SU-DHL-6 (cell line): ENCODE results near the gene RBL1.
"Not testable (repeated sequence)": the region's sequence is repeated elsewhere in the genome, so short reads cannot be mapped to it uniquely, and the experiment has no call there.

Source experiments
- H2AFZ ChIP-seq: fragments of 200-600 bp; sonication (generic); 2 replicates; pipeline ENCODE4 v1.6.1; 2014; ENCODE audit warnings: low read depth, mild to moderate bottlenecking, moderate library complexity, mixed read lengths, antibody characterized with exemption, low read length; ENCODE audit not compliant: severe bottlenecking
- H3F3A ChIP-seq: fragments of 200-600 bp; shearing (Covaris generic); 2 replicates; pipeline ENCODE4 v1.6.0; 2016; ENCODE audit warnings: antibody characterized with exemption, mild to moderate bottlenecking; ENCODE audit not compliant: insufficient read depth
- H3K27ac ChIP-seq: fragments of 200-600 bp; sonication (generic); 2 replicates; pipeline ENCODE4 v1.5.1; 2016; ENCODE audit warnings: low read depth, mild to moderate bottlenecking, low read length, moderate library complexity, mixed read lengths
- H3K27me3 ChIP-seq: fragments of 200-600 bp; sonication (generic), shearing (Covaris generic); 2 replicates; pipeline ENCODE4 v1.6.0; 2014; ENCODE audit warnings: mild to moderate bottlenecking, low read length
- H3K36me3 ChIP-seq: fragments of 200-600 bp; sonication (generic); 2 replicates; pipeline ENCODE4 v1.6.1; 2014; ENCODE audit warnings: mild to moderate bottlenecking, low read length, mixed read lengths
- H3K4me2 ChIP-seq: fragments of 300-600, 200-600 bp; shearing (Covaris generic), sonication (generic); 2 replicates; pipeline ENCODE4 v1.6.0; 2014; ENCODE audit warnings: low read length, low read depth, mild to moderate bottlenecking; ENCODE audit not compliant: poor library complexity, severe bottlenecking
- H3K4me3 ChIP-seq: fragments of 200-600 bp; sonication (generic); 2 replicates; pipeline ENCODE4 v1.5.1; 2014; ENCODE audit warnings: antibody characterized with exemption, low read length, mild to moderate bottlenecking, mixed read lengths; ENCODE audit not compliant: insufficient read depth, poor library complexity, severe bottlenecking
- H3K79me2 ChIP-seq: fragments of 200-600 bp; sonication (generic); 2 replicates; pipeline ENCODE4 v1.6.1; 2014; ENCODE audit warnings: mild to moderate bottlenecking, low read length, moderate library complexity; ENCODE audit not compliant: insufficient read depth
- H3K9ac ChIP-seq: fragments of 200-600 bp; sonication (generic); 2 replicates; pipeline ENCODE4 v1.7.0; 2014; ENCODE audit warnings: mild to moderate bottlenecking, low read length
- H3K9me2 ChIP-seq: fragments of 200-600 bp; sonication (generic); replicated peaks from 2 replicates; pipeline ENCODE4 v1.6.1; 2014; ENCODE audit warnings: low read length; ENCODE audit not compliant: insufficient read depth
- H3K9me3 ChIP-seq: fragments of 200-600 bp; sonication (generic); 2 replicates; pipeline ENCODE4 v1.6.1; 2014; ENCODE audit warnings: low read length, mixed read lengths; ENCODE audit not compliant: insufficient read depth
- H4K20me1 ChIP-seq: fragments of 200-600 bp; sonication (generic); 2 replicates; pipeline ENCODE4 v1.6.1; 2014; ENCODE audit warnings: low read depth, mild to moderate bottlenecking, antibody characterized with exemption, low read length, moderate library complexity, mixed read lengths
- EZH2phosphoT487 ChIP-seq: fragments of 200-600 bp; sonication (generic), shearing (Covaris generic); conservative IDR thresholded peaks from 2 replicates; pipeline ENCODE4 v1.6.1; 2018; ENCODE audit warnings: mild to moderate bottlenecking, antibody characterized with exemption, low read length, moderate library complexity, mixed read lengths
- TF ChIP-seq, protein P1 (sequence below): fragments of 200-600 bp; sonication (generic); IDR thresholded peaks from one replicate; pipeline ENCODE4 v1.5.1; 2017; ENCODE audit warnings: antibody characterized with exemption, mild to moderate bottlenecking, low read length, moderate library complexity; ENCODE audit not compliant: insufficient read depth, poor library complexity, severe bottlenecking

The RBL1 gene

DNA sequence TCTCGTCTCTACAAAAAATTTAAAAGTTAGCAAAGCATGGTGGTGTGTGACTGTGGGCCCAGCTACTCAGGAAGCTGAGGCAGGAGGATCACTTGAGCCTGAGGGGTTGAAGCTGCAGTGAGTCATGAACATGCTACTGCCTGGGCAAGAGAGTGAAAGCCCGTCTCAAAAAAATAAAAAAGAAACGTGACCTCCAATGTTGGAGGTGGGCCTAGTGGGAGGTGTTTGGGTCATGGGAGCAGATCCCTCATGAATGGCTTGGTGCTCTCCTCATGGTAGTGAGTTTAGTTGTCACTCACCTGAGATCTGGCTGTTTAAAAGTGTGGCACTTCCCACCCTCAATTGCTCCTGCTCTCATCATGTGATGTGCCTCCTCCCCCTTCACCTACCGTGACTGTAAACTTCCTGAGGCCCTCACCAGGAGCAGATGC, 24.3 kb downstream of the RBL1 start:
- no peak overlapping the region for H2AFZ ChIP-seq
- H3K4me2 ChIP-seq = peak overlapping the region; percentile 54
- H3K27me3 ChIP-seq = no peaks in the 10 kb centered on the region
- TF ChIP-seq EZH2phosphoT487 = no peak
- TF ChIP-seq, protein P1, sequence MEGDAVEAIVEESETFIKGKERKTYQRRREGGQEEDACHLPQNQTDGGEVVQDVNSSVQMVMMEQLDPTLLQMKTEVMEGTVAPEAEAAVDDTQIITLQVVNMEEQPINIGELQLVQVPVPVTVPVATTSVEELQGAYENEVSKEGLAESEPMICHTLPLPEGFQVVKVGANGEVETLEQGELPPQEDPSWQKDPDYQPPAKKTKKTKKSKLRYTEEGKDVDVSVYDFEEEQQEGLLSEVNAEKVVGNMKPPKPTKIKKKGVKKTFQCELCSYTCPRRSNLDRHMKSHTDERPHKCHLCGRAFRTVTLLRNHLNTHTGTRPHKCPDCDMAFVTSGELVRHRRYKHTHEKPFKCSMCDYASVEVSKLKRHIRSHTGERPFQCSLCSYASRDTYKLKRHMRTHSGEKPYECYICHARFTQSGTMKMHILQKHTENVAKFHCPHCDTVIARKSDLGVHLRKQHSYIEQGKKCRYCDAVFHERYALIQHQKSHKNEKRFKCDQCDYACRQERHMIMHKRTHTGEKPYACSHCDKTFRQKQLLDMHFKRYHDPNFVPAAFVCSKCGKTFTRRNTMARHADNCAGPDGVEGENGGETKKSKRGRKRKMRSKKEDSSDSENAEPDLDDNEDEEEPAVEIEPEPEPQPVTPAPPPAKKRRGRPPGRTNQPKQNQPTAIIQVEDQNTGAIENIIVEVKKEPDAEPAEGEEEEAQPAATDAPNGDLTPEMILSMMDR = no peak
- H3F3A ChIP-seq = peaks cover 50% of the 10 kb centered on the region
- H3K27ac ChIP-seq = peak overlapping the region; percentile 87
- no peaks in the 10 kb centered on the region for H3K9me3 ChIP-seq
- peaks cover 39% of the 10 kb centered on the region for H3K79me2 ChIP-seq
- H3K9me2 ChIP-seq = no peaks in the 10 kb centered on the region
- peaks cover 30% of the 10 kb centered on the region for H3K36me3 ChIP-seq
- H4K20me1 ChIP-seq = no peaks in the 10 kb centered on the region
- H3K4me3 ChIP-seq = no peak overlapping the region
- no peak overlapping the region for H3K9ac ChIP-seq

- Histone ChIP-seq H3K79me2 (peaks cover 24% of the 10 kb centered on the region), H3K36me3 (peaks cover 32% of the 10 kb centered on the region), H3F3A (peaks cover 42% of the 10 kb centered on the region)
- not testable (repeated sequence) for H3K9ac ChIP-seq, H4K20me1 ChIP-seq, H3K4me3 ChIP-seq, H3K9me2 ChIP-seq, H3K27ac ChIP-seq, H2AFZ ChIP-seq, H3K9me3 ChIP-seq, H3K4me2 ChIP-seq, H3K27me3 ChIP-seq
These were observed 26.2 kb downstream of the RBL1 start for GRCh38 chr20:37069563-37069962.

- Histone ChIP-seq H3K4me2 (no peak overlapping the region), H4K20me1 (no peaks in the 10 kb centered on the region), H3K27me3 (no peaks in the 10 kb centered on the region), H3K9me2 (no peaks in the 10 kb centered on the region), H2AFZ (no peak overlapping the region), H3K27ac (no peak overlapping the region), H3K79me2 (peaks cover 13% of the 10 kb centered on the region), H3K9me3 (no peaks in the 10 kb centered on the region), H3K36me3 (peaks cover 39% of the 10 kb centered on the region), H3F3A (peaks cover 9% of the 10 kb centered on the region), H3K4me3 (no peak overlapping the region), H3K9ac (no peak overlapping the region)
- TF ChIP-seq, protein P1 = no peak
- no peak for TF ChIP-seq EZH2phosphoT487
These were observed 29.6 kb downstream of the RBL1 start for GRCh38 chr20:37066168-37066567.

DNA sequence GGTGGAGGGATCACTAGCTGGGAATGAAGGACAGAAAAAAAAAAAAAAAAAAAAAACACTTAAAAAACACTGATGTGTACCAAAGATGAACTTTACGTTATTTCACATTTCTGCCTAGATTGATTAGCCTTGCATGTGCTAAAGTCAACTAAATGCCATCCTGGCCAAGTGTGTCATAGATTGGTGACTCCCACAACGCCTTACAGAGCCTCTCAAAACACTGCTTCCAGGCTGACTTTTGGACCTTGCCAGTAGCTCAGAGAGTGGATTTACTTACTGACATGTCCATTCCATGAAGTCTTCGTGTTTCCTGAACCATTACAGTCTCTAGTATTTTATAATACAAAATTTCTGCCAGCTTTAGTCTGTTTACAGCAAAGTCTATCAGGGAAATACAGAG, 40.5 kb downstream of the RBL1 start:
- Histone ChIP-seq H3K4me3 (no peak overlapping the region), H3K9ac (no peak overlapping the region), H4K20me1 (no peaks in the 10 kb centered on the region), H3K36me3 (peaks cover 51% of the 10 kb centered on the region), H3K4me2 (no peak overlapping the region), H3K9me2 (no peaks in the 10 kb centered on the region), H2AFZ (no peak overlapping the region), H3K27me3 (no peaks in the 10 kb centered on the region), H3F3A (peaks cover 17% of the 10 kb centered on the region; the same call in 1 of the 2 replicates), H3K27ac (no peak overlapping the region), H3K79me2 (no peaks in the 10 kb centered on the region), H3K9me3 (no peaks in the 10 kb centered on the region)
- no peak for TF ChIP-seq EZH2phosphoT487
- TF ChIP-seq, protein P1 = no peak
